GM18526 (cell line): Measurements from ENCODE around the gene SLC7A5.

Experiments used
- POLR2A ChIP-seq: IDR thresholded peaks from 3 replicates; pipeline ENCODE4 v1.6.1; 2011; ENCODE audit not compliant: insufficient read length; ENCODE audit errors: extremely low read depth

Gene SLC7A5

DNA sequence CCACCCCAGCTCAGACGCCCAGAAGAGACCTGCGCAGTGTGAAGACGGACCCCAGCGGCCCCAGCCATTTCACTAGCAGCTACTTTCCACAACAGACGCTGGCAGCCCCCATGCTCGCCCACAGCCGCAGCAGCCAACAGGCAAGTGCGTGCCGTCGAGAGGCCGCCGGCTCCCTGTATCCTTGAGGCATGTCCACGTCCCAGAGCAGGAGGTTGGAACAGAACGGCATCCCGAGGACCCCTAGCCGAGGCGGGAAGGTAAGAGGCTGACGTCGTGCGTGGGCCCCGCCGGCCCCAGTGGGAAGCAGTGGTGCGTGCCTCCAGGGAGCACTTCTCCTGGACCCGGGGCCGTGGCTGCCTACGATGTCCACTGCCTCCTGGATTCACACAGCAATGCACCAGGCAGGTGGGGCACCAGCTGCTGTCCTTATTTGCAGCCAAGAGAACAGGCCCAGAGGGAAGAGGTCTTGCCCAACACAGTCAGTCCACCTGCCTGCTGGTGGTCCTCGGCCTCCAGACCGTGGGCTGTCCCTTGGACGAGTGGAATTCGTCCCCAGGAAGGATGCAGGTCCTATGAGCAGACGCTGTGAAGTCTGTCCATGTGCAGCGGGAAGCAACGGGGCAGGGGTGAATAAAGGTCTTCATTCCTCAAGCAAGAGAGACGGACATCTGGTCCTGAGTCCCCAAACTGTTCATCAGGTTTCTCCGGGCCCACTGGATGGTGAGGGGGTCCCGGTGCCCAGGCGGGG lies 38.5 kb downstream of the SLC7A5 start:
- no peak for TF ChIP-seq POLR2A

DNA sequence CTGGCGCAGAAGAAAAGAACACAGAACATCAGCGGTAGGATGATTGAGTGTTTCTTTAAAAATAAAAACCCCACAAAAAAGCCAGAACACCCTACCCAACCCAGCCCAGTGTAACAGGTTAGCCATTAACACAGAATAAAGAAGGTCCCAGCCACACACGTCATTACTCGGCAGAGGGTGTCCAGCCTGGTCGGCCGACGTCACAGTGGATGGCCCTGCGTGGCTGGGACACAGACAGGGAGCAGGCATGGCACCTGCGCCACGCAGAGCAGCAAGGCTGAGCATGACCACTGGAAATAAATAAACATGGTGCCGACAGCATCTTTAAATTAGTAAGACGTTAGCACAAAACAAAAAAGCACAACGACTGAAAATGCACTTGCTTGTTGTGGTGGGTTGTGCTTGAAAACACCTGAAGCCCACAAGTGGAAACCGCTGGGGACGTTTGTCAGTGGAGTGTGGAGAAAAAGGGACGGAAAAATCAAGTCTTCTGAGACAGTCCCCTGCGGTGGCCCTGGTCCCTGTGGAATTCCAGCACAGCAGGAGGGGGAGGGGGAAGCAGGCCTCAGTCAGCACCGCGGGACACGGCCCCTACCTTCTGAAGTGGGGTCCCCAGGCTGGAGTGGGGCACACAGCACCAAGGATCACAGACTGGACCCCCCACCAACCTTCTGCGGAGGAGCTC lies 39.2 kb downstream of the SLC7A5 start:
- TF ChIP-seq POLR2A = no peak

- TF ChIP-seq POLR2A = no peak
These were observed 39.7 kb downstream of the SLC7A5 start for GRCh38 chr16:87829622-87829980.

DNA sequence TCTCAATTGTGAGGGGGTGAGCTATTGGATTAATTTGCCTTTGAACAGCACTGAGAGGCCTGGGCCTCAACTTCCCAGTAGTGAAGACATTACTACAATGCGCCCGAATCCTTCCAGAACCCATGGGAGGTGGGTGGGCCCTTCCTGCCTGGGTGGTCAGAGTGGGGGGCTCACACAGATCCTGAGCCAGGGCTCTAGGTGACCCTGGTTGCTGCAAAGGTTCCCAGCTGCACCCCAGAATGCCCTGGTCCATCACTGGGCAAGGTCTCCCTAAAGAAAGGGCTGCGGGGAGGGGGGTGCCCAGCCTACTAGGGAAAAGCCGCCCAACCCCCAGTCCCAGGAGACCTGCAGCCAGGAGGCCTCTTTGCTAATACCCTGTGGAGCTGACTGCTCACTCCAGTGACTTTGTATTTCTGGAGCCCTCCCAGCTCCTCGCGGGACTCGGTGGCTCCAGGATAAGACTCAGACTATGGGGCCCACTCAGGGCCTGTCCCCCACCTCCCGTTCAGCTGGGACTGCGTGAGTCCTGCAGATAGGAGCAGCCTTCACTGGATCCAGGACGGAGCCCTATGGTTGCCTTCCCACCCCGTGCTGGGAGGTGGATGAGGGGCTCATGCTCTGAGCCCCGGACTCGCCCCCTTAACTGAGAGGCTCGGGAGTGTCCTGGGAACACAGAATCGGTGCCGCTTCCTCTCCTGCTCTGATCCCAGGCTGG lies 40.2 kb downstream of the SLC7A5 start:
- no peak for TF ChIP-seq POLR2A

DNA sequence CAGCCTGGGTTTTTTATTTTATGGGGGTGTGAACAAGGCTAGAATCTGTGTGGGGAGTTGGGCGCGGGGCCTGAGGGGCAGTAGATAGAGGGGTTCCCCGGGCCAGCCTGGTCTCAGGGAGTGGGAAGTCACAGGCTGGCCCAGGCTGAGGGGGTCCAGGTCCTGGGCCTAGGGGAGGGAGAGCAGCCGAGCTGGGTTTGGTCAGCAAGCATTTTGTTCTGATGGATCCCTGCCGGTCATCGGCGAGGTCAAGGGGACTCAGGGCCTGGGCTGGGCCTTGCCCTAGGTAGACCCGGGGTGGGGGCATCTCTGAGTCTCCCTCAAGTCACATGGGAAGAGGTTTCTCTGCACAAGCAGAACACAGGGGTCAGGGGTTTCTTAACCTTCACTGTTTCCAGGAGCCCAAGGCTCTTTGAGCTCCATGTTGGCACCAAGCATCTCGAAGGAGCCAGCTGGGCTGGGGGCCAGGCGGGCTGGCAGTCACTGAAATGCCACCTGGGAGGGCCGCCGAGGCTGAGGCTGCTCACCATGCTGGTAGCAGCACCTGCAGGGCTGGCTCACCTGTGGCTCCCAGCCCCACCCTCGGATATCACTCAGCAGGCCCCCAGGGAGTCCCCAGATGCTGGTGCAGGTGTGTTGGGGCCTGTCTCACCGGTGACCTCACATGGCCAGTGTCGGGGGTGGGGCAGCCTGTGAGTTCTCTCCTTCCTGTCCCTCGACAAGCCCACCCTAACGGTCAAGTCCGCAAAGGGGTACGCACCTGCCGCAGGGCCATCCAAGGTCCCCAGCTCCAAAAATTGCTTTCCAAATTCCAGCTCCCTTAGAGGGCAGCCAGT lies 41.0 kb downstream of the SLC7A5 start:
- TF ChIP-seq POLR2A = no peak

- no peak for TF ChIP-seq POLR2A
These were observed 42.3 kb downstream of the SLC7A5 start for GRCh38 chr16:87826798-87827587.

- TF ChIP-seq POLR2A = no peak
These were observed 44.1 kb downstream of the SLC7A5 start for GRCh38 chr16:87824991-87825841.

DNA sequence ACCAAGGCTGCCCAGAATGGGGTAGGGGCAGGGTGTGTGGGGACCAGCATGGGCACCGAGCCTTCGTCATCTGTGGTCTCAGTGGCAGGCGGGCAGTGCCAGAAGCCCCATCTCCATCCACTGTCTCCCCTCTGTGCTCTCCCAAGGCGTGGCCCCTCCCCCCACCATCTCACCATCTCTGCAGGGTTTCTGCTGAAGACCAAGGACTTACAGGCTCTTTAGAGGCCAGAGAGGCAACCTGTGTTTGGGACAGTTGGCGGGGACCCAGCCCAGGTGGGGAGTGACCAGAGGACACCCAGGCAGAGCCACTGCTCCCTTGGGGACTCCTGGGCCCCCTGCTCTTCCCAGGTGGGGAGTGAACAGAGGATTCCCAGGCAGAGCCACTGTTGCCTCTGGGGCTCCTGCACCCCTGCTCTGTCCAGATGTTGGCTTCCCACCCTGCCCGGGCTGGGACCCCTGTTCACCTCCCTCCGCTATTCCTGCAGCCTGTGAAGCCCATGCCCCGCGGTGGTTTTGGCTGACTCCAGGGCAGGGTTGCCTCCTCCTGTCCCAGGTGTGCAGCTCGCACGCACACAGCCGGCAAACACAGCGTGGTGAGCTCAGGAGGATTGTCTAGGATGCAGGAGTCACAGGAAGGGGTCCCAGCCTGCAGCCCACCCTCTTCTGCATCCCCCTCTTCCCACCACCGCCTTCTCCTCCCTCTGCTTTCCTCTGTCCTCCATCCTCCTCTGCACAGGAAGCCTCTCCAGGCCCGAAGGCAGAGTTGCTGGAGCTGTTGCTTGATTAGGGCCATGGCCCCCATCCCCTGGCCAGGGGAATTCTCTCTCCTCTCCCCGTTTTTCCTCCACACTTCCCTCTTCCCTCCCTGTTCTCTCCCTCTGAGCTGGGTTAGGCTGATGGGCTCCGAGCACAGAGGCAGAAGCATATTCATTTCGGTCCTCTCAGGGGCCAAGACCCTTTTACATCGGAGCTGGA lies 45.0 kb downstream of the SLC7A5 start:
- TF ChIP-seq POLR2A = no peak

GRCh38 chr16:87823181-87823929 lies 46.0 kb downstream of the SLC7A5 start:
- no peak for TF ChIP-seq POLR2A

- TF ChIP-seq POLR2A = no peak
These were observed 47.0 kb downstream of the SLC7A5 start for GRCh38 chr16:87822108-87822970.
